HG02759 (cell line): ENCODE results near the gene KAT2B.
A peak's percentile ranks its signal among the peaks of the same experiment; 100 is the strongest.

ENCODE experiments used
- ATAC-seq: cut with Tn5 transposase; IDR thresholded peaks from one replicate; pipeline ENCODE4 v1.9.1; 2021; ENCODE audit warnings: mild to moderate bottlenecking, moderate library complexity; ENCODE audit not compliant: unreplicated experiment

Gene KAT2B

DNA sequence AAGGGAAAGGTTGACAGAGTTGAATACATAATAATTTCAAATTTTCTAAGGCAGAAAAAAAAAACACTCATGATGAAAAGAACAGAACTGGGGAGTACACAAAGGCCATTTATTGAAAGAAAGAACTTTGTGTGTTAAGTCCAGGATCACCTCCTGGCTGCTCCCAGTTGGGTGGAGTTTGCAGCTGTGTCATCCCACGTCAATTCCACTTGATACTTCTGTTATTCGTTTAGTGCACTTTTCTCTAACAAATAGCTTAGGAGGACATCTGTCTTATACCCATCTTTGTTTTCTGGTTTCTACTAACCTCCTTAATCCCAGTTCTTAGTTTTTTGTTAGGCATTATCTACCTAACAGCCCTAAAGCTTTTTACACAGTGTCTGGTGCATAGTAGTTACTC lies 101.1 kb downstream of the KAT2B start:
- ATAC-seq = no peak

DNA sequence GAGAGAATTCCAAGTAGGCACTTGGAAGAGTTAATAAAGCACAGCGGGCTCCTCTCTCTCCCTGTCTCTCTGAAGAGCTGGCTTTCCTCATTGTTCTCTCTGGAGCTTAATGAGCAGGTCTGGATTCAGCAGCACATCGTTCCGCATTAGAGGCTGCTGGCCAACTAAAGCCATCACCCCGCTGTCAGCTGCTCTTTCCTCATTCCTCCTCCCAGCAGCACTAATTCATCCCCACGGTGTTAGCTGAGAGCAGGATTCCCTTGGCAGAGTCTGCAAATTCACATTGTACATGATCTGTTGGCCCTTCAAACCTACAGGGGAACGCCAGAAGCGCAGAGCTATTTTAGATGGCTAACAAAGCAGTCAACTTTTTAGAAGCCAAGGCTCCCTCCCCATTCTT lies 101.6 kb downstream of the KAT2B start:
- ATAC-seq = no peak

DNA sequence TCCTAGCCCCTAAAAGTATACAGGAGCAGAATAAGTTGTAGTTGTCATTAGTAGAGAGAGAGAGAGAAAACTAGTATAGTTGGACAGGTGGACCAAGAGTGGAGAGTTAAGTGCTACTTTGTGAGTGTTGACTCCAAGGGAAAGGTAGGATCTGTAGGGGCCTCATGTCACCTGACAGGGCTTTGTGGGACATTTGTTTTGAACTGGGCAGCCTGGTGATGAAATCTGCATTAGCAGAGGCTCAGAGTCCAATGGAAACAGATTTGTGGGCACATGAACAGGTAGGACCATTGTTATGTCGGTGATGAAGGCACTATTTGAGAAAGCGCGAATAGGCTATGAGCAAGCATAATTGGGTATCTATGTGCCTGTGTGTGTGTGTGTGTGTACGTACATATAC lies 102.3 kb downstream of the KAT2B start:
- ATAC-seq = no peak

DNA sequence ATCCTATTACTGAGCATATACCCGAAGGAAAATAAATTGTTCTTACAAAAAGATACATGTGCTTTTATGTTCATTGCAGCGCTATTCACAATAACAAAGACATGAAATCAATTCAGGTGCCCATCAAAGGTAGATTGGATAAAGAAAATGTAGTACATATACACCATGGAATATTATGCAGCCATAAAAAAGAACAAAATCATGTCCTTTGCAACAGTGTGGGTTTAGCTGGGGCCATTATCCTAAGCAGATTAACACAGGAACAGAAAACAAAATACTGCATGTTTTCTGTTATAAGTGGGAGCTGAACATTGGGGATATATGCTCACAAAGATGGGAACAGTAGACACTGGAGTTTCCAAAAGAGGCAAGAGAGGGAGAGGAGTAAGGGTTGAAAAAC lies 103.3 kb downstream of the KAT2B start:
- ATAC-seq = no peak

DNA sequence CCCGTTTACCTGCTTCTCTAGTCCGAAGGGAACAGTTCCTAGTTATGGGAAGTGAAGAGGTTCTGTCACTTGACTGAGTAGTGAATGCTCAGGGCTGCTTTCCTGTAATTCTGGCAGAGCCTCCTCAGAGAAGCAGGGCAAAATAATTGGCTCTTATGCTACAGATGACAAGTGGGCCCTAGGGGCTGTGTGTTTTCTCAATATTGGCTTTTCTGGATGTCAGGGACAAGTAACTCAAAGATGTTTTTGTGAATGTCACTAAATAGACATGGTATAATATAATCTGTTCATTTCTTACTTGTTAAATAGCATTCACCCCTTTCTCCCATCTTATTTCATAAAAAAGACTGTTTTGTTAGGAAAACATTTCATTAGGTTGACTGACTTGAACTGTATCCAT lies 105.6 kb downstream of the KAT2B start:
- no peak for ATAC-seq

DNA sequence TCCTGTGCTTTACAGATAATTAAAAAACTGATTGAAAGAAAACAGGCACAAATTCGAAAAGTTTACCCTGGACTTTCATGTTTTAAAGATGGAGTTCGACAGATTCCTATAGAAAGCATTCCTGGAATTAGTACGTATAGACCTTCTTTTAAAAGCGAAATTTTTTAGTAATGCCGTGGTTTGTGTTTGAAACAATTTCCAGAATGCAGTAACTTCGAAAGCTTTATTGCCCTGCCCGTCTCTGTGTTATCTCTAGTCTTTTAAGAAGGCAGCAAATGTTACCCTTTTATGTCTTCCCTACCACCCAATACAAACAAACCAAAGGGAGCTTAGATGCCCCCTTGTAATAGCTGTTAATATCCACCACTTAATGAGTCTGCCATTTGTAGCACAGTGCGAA lies 106.1 kb downstream of the KAT2B start:
- ATAC-seq = no peak

DNA sequence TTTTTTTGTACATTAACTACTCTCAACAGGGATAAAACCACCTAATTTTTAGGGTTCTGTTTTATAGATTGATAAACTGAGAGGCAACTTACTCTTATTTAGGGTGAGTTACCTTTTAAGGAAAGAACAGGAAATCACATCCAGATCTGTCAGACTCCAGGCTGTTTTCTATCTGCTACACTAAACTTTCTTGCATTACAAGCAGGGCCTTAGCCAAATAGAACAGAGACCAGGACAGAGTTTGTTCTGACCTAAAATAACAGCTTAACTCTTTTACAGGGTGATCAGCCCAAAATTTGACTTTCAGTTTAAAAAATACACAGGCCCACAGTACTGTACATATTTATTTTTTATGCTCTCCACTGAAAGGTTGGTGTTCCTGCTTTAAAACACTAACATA lies 107.1 kb downstream of the KAT2B start:
- no peak for ATAC-seq

DNA sequence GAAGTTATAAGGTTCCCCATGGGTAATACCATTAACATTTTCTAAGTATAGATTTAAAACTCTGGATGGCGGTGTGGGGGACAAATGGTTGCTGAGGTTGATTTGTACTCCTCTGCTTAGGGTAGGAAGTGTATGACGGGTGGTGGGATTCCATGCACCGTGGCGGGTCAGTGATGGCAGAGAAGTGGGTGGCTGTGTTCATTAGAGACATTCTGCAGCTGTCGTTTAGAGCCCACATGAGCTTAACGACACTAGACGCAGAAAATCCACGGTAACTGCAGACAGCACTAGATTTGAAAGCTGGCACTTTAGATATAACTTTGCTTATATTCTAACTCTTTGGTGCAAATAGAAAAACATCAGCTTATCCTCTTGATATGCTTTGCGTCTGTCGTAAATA lies 108.2 kb downstream of the KAT2B start:
- ATAC-seq = no peak

DNA sequence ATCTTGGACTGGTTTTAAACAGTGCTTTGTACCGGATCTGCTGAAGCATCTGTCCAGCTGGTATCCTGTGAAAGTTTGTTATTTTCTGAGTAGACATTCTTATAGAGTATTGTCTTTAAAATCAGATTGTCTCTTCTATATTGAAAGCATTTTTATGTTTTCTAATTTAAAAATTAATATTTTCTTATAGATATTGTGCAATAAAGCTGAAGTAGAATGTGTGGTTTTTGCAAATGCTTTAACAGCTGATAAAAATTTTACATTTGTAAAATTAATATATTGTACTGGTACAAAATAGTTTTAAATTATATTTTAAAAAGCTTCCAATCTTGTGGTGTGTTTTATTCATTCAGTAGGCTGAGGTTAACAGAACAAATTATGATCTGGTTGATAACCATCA lies 113.8 kb downstream of the KAT2B start:
- no peak for ATAC-seq

DNA sequence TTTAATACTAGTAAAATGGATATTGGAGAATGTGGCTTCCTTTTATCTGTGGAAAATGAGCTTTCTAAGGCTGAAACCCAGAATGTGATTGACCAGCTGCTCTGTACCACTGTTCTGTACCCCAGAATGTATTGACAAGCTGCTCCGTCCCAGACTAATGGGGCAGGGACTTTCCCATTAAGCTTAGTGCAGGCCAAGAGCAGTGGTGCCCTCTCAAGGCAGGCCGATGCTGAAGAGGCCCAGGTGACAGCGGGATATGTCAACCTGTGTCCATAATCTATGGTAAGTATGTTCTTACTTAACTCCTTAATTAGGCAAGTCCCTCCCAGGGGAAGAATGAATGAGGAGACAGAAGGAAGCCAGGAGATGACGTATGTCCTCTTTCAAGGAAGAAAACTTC lies 114.7 kb downstream of the KAT2B start:
- ATAC-seq = no peak

DNA sequence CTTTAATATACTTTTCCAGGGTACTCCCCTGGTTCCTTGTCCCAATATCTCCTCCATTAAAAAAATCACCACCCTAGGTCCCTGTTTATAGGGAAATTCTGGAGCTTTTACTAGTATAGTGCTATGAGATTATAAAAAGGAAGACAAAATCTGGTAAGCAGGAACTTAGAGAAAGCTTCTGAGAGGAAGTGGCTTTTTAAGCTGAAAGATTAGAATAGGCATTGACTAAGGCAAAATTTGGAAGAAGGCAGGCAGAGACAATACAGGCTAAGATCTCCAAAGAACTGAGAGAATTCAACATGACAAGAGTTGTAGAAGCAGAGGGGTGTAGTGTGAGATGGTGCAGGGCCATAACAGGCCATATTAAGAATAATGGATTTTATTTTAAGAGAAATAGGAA lies 120.0 kb downstream of the KAT2B start:
- ATAC-seq = no peak

DNA sequence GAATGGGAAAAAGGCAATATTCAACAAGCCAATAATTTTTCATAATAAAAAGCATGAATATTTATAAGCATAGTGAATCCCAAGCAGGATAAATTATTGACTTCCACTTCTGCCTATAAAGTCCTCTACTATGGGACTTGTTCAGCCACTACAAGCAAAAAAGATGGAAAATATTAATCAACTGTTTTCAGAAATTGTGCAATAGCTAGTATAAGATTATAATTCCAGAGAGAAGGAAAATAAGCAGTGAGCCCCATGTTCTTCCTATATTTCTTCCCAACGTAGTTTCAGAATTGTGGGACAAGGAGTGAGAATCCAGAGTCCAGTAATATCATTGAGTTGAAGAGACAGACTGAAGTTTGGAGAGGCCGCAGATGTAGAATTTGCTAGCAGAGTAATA lies 121.5 kb downstream of the KAT2B start:
- no peak for ATAC-seq

DNA sequence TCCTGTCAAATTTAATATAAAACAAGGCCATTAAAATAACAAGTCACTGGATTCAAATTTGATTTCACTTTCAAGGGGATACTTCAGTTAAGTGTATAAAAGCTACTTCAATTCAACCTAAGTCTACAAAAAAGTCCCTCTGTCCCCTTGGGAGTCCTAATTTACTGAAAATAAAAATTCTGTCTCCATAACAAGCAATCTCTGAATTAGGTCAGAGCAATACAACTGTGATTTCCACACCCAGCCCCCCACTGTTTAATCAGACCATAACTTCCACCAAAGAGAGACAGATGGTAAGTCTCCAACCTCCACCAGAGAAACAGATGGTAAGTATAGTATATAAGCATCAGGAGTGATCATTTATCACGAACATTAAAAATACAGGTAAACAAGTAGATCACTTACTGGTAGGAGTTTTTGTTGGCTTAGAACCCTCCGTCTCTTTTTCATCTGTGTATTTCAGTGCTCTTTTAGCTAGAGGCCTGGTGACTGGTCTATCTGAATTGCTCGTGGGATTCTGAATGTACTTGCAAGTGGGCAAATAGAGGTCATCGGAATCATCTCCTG lies 133.7 kb downstream of the KAT2B start:
- ATAC-seq = no peak

DNA sequence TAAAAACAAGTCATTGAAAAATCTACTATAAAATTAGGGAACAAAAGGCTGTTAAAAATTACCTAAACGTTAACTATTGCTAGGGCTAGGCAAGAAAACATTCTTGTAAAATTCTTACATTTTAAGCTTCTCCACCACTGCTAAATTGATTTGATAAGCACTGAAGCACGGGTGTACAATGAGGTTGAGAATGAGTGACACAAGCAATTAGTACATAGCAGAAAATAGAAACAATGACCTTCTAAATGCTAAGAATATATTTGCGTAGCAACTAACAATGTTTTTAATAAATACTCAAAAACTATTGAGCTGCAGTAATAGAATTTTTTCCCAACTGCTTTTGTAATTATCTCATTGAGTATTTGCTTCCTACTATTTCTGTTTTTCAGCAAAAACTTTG lies 141.0 kb downstream of the KAT2B start:
- ATAC-seq = no peak

DNA sequence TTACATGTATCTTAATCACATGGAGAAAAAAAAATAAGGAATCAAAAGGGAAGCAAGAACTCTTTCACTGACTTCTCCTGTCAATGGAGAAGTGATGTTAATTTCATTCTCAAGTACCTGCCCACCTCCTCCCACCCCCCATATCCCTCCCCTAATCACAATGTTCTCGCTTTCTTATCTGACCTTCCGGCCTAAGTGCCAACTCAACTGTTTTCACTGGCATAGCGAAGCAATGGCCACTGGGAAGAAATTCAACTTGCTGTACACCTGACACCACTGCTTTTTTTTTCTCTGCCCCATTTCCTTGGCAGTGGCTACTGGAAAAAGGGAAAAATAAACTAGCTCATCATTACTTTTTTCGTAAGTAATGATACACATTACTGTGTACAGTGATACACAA lies 142.0 kb downstream of the KAT2B start:
- no peak for ATAC-seq

DNA sequence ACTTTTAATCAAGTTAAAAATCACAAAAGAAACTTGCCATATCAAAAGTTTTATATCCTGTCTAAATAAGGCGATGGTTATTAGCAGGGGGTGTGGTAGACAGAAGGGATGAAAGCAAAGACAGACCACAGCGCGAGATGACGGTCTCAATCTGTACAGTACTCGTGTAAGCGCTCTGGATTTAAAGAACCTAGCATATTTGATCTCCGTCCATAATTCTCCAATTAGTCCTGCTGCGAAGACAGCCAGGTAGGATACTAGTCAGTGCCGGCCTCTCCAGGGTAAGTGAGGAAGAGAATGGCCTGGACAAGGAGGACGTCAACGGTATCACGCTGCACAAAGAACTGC lies 145.1 kb downstream of the KAT2B start:
- no peak for ATAC-seq

DNA sequence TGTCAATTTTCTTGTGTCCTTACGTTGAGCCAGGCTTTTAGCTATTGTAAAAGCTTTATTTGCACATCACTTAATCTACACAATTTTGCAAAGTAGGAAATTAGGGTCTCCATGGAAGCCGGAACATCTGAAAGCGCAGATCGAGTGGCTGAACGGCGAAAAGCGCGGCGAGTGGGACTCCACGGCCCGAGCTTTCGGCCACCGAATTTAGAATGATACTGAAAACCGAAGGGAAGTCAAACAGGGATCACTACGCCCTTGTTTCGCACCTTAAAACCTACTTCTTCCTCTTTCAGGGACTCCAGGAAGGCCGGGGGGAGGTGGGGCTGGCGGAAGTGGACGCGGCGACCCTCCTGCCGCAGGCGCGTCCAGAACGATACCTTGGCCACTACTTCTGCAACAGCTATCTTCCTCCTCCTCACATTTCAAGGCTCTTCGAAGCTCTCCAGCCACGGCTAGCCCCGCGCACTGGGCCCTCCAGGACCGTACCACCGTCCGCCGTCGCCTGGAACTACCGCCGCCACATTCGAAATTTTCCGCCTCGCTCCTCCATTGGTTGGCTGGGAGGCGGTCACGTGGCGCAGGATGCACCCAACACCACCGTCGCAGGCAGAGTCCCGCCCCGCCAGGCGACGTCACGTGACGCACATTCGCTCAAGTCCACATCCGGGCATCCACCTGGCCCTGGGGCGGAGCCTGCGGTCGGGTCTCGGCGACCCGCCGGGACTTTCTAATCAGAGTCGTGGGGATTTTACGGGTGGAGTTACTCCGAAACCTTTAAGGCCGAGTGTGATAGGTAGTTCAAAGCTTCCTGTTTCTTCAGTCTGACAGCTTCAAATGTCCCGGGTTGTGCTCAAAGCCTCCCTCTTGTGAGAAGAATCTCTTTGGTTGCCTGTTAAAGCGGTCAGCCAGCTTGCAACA lies 145.7 kb downstream of the KAT2B start, which contains the start of gene SGO1:
Gene SGO1 (minus strand): TSS at position 528 of the 921 bp plus-strand sequence. CDS start 2,179 bp downstream, outside the sequence.
- ATAC-seq = peak; percentile 96

DNA sequence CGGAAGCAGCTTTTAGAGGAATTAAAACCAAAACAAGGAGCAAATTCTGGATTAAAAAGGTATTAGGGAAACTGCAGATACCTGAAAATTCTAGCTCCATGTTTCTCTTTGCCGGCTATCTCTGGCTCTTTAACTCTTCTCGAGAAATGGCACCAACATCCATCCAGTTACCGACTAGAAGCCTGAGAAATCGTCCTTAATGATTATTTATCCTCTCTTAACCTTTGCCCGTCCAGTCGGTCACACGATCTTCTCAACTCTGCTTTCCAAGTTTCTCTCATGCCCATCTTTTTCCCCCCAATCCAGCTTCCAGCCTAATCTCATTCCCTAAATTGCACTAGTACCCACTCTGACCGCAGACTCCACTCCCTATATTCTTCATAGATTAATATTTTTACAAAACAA lies 146.4 kb downstream of the KAT2B start:
- peak; percentile 4 for ATAC-seq

DNA sequence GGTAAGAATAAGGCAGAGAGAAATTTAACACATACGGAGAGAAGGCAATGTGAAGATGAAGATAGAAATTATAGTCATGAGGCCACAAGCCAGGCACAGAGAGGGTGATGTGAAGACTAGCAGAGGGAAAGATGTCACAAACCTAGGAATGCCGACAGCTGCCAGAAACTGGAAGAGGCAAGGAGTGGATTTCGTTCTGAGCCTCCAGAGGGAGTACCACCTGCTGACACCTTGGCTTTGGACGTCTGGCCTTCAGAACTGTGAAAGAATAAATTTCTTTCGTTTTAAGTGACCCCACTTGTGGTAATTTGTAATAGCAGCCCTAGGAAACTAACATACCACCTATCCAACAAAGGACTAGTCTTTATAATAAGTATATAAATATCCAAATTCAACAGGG lies 150.7 kb downstream of the KAT2B start:
- ATAC-seq = no peak

DNA sequence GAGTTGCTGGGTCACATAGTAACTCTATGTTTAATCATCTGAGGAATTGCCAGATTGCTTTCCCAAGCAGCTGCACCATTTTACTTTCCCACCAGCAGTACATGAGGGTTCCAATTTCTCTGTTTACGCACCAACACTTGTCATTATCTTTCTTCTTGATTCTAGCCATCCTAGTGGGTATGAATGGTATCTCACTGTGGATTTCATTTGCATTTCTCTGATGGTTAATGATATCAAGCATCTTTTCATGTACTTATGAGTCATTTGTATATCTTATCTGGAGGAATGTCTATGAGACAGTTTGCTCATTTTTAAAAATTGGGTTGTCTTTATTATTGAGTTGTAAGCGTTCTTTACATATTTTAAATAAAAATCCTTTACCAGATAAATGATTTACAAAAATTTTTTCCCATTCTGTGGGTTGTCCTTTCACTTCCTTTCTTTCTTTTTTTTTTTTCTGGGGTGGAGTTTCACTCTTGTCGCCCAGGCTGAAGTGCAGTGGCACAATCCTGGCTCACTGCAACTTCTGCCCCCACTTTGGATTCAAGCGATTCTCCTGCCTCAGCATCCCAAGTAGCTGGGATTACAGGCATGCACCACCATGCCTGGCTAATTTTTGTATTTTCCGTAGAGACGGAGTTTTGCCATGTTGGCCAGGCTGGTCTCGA lies 154.7 kb downstream of the KAT2B start:
- ATAC-seq = peak; percentile 33

DNA sequence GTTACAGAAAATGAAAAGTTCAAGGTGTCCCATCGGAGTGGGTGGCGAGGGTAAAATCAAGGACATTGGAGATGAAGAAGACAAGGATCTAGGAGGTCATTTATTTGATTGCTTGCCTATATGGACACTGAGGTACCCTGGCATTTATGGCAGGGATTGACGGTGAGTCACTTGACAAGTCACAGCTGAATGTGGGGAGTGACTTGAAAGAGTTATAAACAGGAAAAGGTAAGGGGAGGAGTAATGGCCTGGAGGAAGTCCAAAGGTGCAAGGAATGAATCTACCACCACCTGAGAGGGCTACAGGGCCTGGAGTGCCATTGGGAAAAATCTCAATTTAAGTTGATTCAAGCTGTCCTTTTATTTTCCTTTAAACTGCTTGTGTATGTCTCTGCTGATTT lies 157.5 kb downstream of the KAT2B start:
- ATAC-seq = no peak

DNA sequence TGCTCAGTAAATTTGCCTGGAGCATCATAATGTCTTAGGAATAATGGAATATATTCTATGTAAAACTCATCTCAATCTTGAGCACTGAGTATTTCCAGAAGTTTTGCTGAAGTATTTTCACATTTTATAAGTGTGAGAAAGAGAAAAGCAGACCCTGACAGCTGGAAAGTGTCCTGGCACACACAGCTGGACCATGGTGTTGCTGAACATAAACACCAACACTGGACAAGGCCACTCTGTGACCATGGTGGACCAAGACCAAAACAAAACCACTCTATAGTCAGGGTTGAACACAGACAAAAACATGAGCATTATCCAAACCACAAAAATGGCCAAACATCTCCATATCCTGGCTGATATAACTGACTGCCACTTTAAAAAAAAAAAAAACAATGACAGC lies 160.9 kb downstream of the KAT2B start:
- ATAC-seq = no peak
